GM23248 (cell line): ENCODE results near the gene SH3RF3.

Experiments used
- EZH2 ChIP-seq: fragments of 200-600 bp; sonication (generic); IDR thresholded peaks from 2 replicates; pipeline ENCODE4 v1.6.1; 2018; ENCODE audit warnings: antibody characterized with exemption, mild to moderate bottlenecking; ENCODE audit not compliant: insufficient read depth, poor library complexity, severe bottlenecking
- EZH2phosphoT487 ChIP-seq: fragments of 200-600 bp; sonication (generic); IDR thresholded peaks from 2 replicates; pipeline ENCODE4 v1.6.1; 2018; ENCODE audit warnings: antibody characterized with exemption, moderate library complexity, mild to moderate bottlenecking, low read depth; ENCODE audit not compliant: insufficient read depth

DNA sequence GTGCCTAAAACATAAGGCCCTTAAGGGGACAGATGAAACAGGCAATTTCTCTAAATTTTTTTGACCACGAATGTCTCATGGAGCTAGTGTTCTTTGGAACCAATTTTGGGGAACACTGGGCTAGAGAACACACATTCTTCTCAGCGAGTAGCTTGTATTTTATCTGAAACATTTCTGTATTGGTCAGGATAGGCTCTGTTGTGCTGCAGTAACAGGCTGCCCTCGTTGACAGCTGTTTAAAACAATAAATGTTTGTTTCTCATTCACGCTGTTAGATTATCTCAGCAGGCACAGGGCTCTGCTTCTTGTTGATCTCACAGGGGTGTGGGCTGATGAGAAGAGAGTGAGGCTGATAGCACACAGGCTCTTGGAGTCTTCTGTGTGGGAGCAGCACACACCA is 105.3 kb downstream of the SH3RF3 start:
- TF ChIP-seq EZH2 (no peak), EZH2phosphoT487 (no peak)
